HCT116 (cell line): ENCODE results near the gene TSSK6. TPM values are rescaled to one million over a fixed set of nuclear protein-coding genes. Genes with fewer than 3 reads are reported as not detected.

Source experiments
- CBX3 ChIP-seq: IDR thresholded peaks from 2 replicates; pipeline ENCODE4 v1.6.1; 2012; ENCODE audit warnings: low read depth
- CEBPB ChIP-seq: IDR thresholded peaks from 2 replicates; pipeline ENCODE4 v1.6.1; 2012; ENCODE audit warnings: low read depth
- CTCF ChIP-seq, 3 experiments: fragments of 200-600 bp in 1 of 3; sonication (generic) in 1 of 3; IDR thresholded peaks in 2 of 3; conservative IDR thresholded peaks in 1 of 3; 2 replicates each; pipeline ENCODE4 v1.5.1; 2012 to 2017; ENCODE audit warnings: low read depth in 2 of 3, low read length in 2 of 3, antibody characterized with exemption in 1 of 3, borderline replicate concordance in 1 of 3, control low read depth in 1 of 3, mild to moderate bottlenecking in 1 of 3, mixed read lengths in 1 of 3, mixed run types in 1 of 3, moderate library complexity in 1 of 3; ENCODE audit not compliant: insufficient read depth in 1 of 3
- EGR1 ChIP-seq: IDR thresholded peaks from 2 replicates; pipeline ENCODE4 v1.6.1; 2012; ENCODE audit warnings: low read depth
- EZH2 ChIP-seq: fragments of 200-600 bp; sonication (generic); IDR thresholded peaks from 2 replicates; pipeline ENCODE4 v1.6.1; 2017; ENCODE audit warnings: antibody characterized with exemption, mixed run types
- FOSL1 ChIP-seq: IDR thresholded peaks from 2 replicates; pipeline ENCODE4 v1.6.1; 2012; ENCODE audit warnings: low read depth
- MAX ChIP-seq: IDR thresholded peaks from 2 replicates; pipeline ENCODE4 v1.6.1; 2012
- POLR2A ChIP-seq: IDR thresholded peaks from 2 replicates; pipeline ENCODE4 v1.7.0; 2011; ENCODE audit warnings: borderline replicate concordance; ENCODE audit not compliant: insufficient read depth, insufficient read length; ENCODE audit errors: extremely low read depth
- POLR2AphosphoS5 ChIP-seq: IDR thresholded peaks from 2 replicates; pipeline ENCODE4 v1.6.1; 2011; ENCODE audit warnings: mild to moderate bottlenecking, low read depth, low read length, moderate library complexity
- SIN3A ChIP-seq: IDR thresholded peaks from 2 replicates; pipeline ENCODE4 v1.6.1; 2012; ENCODE audit warnings: low read depth
- TCF7L2 ChIP-seq: IDR thresholded peaks from 2 replicates; pipeline ENCODE4 v1.7.0; 2011; ENCODE audit warnings: borderline replicate concordance, inconsistent platforms; ENCODE audit not compliant: insufficient read depth, insufficient read length; ENCODE audit errors: extremely low read depth
- YY1 ChIP-seq: IDR thresholded peaks from 2 replicates; pipeline ENCODE4 v1.6.1; 2011; ENCODE audit warnings: low read length, low read depth, moderate library complexity, mild to moderate bottlenecking; ENCODE audit not compliant: insufficient replicate concordance; ENCODE audit errors: extremely low read depth
- ZFX ChIP-seq: fragments of 450-650 bp; IDR thresholded peaks from 2 replicates; pipeline ENCODE4 v1.6.1; 2017
- total RNA-seq: library from RNA; stranded (reverse); gene quantifications from one replicate; pipeline ENCODE4 v1.2.1, GENCODE V29; 2021; ENCODE audit not compliant: unreplicated experiment

The TSSK6 gene
- total RNA-seq, 1 experiment from 2014 or later = 4.1 TPM

DNA sequence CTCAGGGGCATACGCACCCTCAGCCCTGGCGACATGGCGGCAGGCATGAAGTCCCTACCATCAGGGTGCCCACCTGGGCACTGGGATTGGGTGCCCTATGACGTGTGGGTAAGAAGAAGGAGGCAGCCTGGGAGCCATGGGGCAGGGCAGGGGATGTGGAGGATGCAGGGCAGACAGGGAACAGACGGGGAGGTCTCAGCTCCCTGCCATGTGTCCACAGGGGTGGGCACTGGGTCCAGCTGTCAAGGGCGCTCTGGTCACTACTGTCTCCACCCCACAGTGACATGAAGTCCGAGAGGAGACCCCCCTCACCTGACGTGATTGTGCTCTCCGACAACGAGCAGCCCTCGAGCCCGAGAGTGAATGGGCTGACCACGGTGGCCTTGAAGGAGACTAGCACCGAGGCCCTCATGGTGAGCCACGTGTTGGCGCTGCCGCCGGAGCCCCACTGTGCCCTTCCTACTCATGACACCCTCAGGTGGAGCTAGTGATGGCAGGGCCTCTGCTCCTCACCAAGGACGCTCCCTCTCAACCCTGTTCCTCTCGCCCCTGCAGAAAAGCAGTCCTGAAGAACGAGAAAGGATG is 23.2 kb downstream of the TSSK6 start (continued):
- TF ChIP-seq FOSL1 (no peak), CEBPB (no peak), YY1 (no peak), SIN3A (no peak), POLR2AphosphoS5 (no peak), EZH2 (no peak), POLR2A (no peak), CBX3 (no peak), TCF7L2 (no peak), ZFX (no peak), CTCF (IDR thresholded peaks at IDR 0.05 in 2 of 3, conservative IDR thresholded peaks at IDR 0.05 in 1 of 3; ENCODE audit: borderline replicate concordance in 1 of 3, insufficient read depth in 1 of 3, low read depth in 2 of 3, low read length in 2 of 3) (no peak), EGR1 (no peak), MAX (no peak)
